HepG2 (cell line): ENCODE data around the gene COG5. TPM values are rescaled to one million over a fixed set of nuclear protein-coding genes. Genes with fewer than 3 reads are reported as not detected.
A peak's percentile ranks its signal among the peaks of the same experiment; 100 is the strongest.

Experiments
- AHDC1 ChIP-seq: sonication (generic); formaldehyde crosslinking; IDR thresholded peaks from 2 replicates; pipeline ENCODE4 v1.5.1; 2020; ENCODE audit warnings: mild to moderate bottlenecking, missing genetic modification reagents, borderline replicate concordance
- CTCF ChIP-seq: sonication (generic); formaldehyde crosslinking; IDR thresholded peaks from 2 replicates; pipeline ENCODE4 v1.5.0; 2020; ENCODE audit warnings: mild to moderate bottlenecking, missing genetic modification reagents, moderate library complexity
- STAG1 ChIP-seq: sonication (generic); formaldehyde crosslinking; IDR thresholded peaks from 2 replicates; pipeline ENCODE4 v1.4.0; 2020; ENCODE audit warnings: missing genetic modification reagents
- polyA plus RNA-seq, 8 experiments: library from polyadenylated mRNA; depleted of rRNA in 3 of 8; stranded (reverse) in 7 of 8; unstranded in 1 of 8; fragments of >200 nt; fragmentation: Illumina TruSeq in 4 of 8; extraction: Trizol in 4 of 8; gene quantifications; 2 replicates each; pipeline versions ENCODE4 v1.2.1 to v1.2.3, GENCODE V29; 2011 to 2016; ENCODE audit warnings: low read depth in 4 of 8, missing spikeins in 1 of 8, mixed read lengths in 1 of 8; ENCODE audit not compliant: insufficient read depth in 1 of 8
- total RNA-seq, 5 experiments: library from RNA; depleted of rRNA; stranded (reverse); fragments of >200 nt; fragmentation: Illumina TruSeq; extraction: Trizol; gene quantifications; 2 replicates each; pipeline ENCODE4 v1.2.3, GENCODE V29; 2016; ENCODE audit warnings: low read depth in 1 of 5

The COG5 gene
- total and polyA plus RNA-seq, 2 of the 13 experiments (the other 11 are each of a cell fraction or from before 2014, with no cell fraction given): 20.4 to 31.3 TPM

DNA sequence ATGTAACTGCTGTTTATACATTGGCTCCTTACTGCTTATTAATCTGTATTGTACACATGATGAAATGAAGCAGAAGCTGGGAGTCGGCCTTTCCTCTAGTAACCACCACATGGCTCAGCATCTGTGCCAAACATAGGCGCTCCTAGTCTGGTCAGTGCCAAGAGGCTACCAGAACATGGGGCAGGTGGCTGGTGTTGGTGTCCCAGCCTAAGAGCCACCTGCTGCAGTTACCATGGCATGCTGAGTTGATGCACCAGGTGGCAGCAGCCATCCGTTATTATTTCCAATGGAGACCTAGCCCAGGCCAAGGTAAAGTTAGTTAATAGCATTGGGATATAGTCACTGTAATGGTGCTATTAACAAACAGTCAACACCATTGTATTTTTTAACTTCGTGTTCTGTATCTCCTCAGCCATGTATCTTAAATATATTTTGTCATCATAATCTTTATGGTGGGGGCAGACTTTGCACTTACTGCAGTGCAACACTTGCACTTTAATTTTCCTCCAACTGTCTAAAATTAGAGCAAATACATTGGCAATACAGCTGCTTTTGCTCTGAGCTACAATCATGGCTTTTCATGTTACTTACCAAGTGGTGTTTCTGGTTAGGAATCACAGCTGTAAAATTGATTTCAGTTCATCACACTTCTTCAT, 361.8 kb downstream of the COG5 start (continued):
- TF ChIP-seq STAG1 (peak; percentile 66), AHDC1 (CRISPR knock-in tag) (no peak), CTCF (peak; percentile 66)
